NCI-H1694 treated with DMSO at 0.1 percent for 48 hours (cell line): Measurements from ENCODE around the gene KRT71.
"Not testable (repeated sequence)": the region's sequence is repeated elsewhere in the genome, so short reads cannot be mapped to it uniquely, and the experiment has no call there.

Experiments
- DNase-seq: peaks from one replicate; lab custom pipeline; 2025; lab: John Stamatoyannopoulos, UW

The KRT71 gene

GRCh38 chr12:52521568-52522266 lies 31.2 kb downstream of the KRT71 start:
- no peak for DNase-seq

- no peak for DNase-seq
Observed at GRCh38 chr12:52521175-52521567, 31.8 kb downstream of the KRT71 start.

GRCh38 chr12:52519826-52520662 lies 32.9 kb downstream of the KRT71 start, which contains the start of gene KRT5:
TSS of gene KRT5 (minus strand) at chr12:52520394. CDS start at chr12:52520296, 98 bp downstream.
- no peak for DNase-seq

- no peak for DNase-seq
Observed at GRCh38 chr12:52519387-52519703, 33.6 kb downstream of the KRT71 start.

- DNase-seq: no peak
Observed at GRCh38 chr12:52518574-52519386, 34.2 kb downstream of the KRT71 start.

GRCh38 chr12:52517888-52518287 lies 35.1 kb downstream of the KRT71 start:
- no peak for DNase-seq

GRCh38 chr12:52517005-52517835 lies 35.7 kb downstream of the KRT71 start:
- no peak for DNase-seq

- DNase-seq: no peak
Observed at GRCh38 chr12:52515927-52516831, 36.8 kb downstream of the KRT71 start.

- no peak for DNase-seq
Observed at GRCh38 chr12:52515319-52515646, 37.7 kb downstream of the KRT71 start.

- no peak for DNase-seq
Observed at GRCh38 chr12:52514471-52515318, 38.2 kb downstream of the KRT71 start.

GRCh38 chr12:52513736-52514135 lies 39.2 kb downstream of the KRT71 start:
- DNase-seq: no peak

- DNase-seq: no peak
Observed at GRCh38 chr12:52508211-52508610, 44.7 kb downstream of the KRT71 start.

- DNase-seq: peak; percentile 38
Observed at GRCh38 chr12:52506858-52507715, 45.9 kb downstream of the KRT71 start.

GRCh38 chr12:52502877-52503276 lies 50.1 kb downstream of the KRT71 start:
- no peak for DNase-seq

GRCh38 chr12:52501490-52501889 lies 51.5 kb downstream of the KRT71 start:
- DNase-seq: no peak

GRCh38 chr12:52500574-52500973 lies 52.4 kb downstream of the KRT71 start:
- DNase-seq: not testable (repeated sequence)

GRCh38 chr12:52499806-52500560 lies 53.0 kb downstream of the KRT71 start:
- DNase-seq: no peak

- no peak for DNase-seq
Observed at GRCh38 chr12:52498946-52499345, 54.0 kb downstream of the KRT71 start.
